Measurements from ENCODE around the gene S100A10. TPM values are rescaled to one million over a fixed set of nuclear protein-coding genes. Genes with fewer than 3 reads are reported as not detected.

The S100A10 gene
- total and polyA plus RNA-seq, 2 experiments from 2014 or later = 35.9 to 634 TPM

- no peak for TF ChIP-seq ZNF462 (CRISPR knock-in tag; IDR thresholded peaks at IDR 0.05)
These were observed 49.4 kb downstream of the S100A10 start (continued) for GRCh38 chr1:151944126-151944856.

- Histone ChIP-seq H2AFZ (no peak overlapping the region), H3K9me2 (ENCODE audit: insufficient read depth) (0 out of 2 replicates have a peak, but pooled peaks cover 2% of the 10 kb centered on the region), H3K4me1 (ENCODE audit: insufficient read depth) (peaks cover 3% of the 10 kb centered on the region; the same call in 1 of the 2 replicates), H3K27ac (ENCODE audit: low read depth) (no peak overlapping the region), H3K27me3 (ENCODE audit: insufficient read depth) (no peaks in the 10 kb centered on the region), H3K4me2 (no peak overlapping the region), H4K20me1 (replicated peaks; ENCODE audit: insufficient read depth) (no peaks in the 10 kb centered on the region), H3K36me3 (ENCODE audit: insufficient read depth) (no peaks in the 10 kb centered on the region), H3K79me2 (replicated peaks; ENCODE audit: insufficient read depth) (no peaks in the 10 kb centered on the region), H3K4me3 (no peak overlapping the region), H3F3A (replicated peaks; ENCODE audit: low read depth) (no peaks in the 10 kb centered on the region)
- DNase-seq (ENCODE audit: low spot score) (no peak), ATAC-seq (no peak)
- Mint-ChIP-seq H3K4me3 (no peak overlapping the region), H3K36me3 (ENCODE audit: low read depth) (no peaks in the 10 kb centered on the region), H3K27me3 (ENCODE audit: insufficient read depth, low read depth, poor library complexity) (peaks cover 2% of the 10 kb centered on the region), H3K27ac (no peak overlapping the region), H3K9me3 (no peaks in the 10 kb centered on the region; the same call in 2 of the 3 replicates), H3K4me1 (peaks cover 9% of the 10 kb centered on the region)
- TF ChIP-seq POLR2AphosphoS5 (IDR thresholded peaks at IDR 0.05; ENCODE audit: low read depth) (no peak), JUNB (IDR thresholded peaks at IDR 0.05; ENCODE audit: unreplicated experiment) (no peak), ZNF114 (CRISPR knock-in tag; IDR thresholded peaks at IDR 0.05) (no peak), ZNF331 (CRISPR knock-in tag; IDR thresholded peaks at IDR 0.05; ENCODE audit: low read depth) (no peak), REST (IDR thresholded peaks at IDR 0.05; ENCODE audit: unreplicated experiment) (no peak)
These were observed 50.1 kb downstream of the S100A10 start for GRCh38 chr1:151943591-151943990.
